MCF 10A (cell line): ENCODE data around the gene PHACTR3. TPM values are rescaled to one million over a fixed set of nuclear protein-coding genes. Genes with fewer than 3 reads are reported as not detected.

ENCODE experiments used
- BruUV-seq: library from RNA; stranded (reverse); fragments of 400-500 nt; replicated peaks from 2 replicates; lab custom pipeline; 2021; lab: Mats Ljungman, UMichigan
- CTCF ChIA-PET: fragments of 300-600 bp; sonication (Branson Sonifier 250); formaldehyde crosslinking; extraction: SDS; loops from one replicate; lab custom pipeline; 2021; ENCODE audit warnings: antibody characterized with exemption, inconsistent platforms; lab: Yijun Ruan, JAX
- POLR2A ChIA-PET: fragments of 300-600, 350-650 bp; sonication (Branson Sonifier 250); formaldehyde crosslinking; extraction: SDS; loops from one replicate; lab custom pipeline; 2020; ENCODE audit warnings: antibody characterized with exemption, inconsistent platforms; lab: Yijun Ruan, JAX
- DNase-seq: peaks from one replicate; pipeline ENCODE4 v3.0.0-alpha.2; 2018; ENCODE audit not compliant: unreplicated experiment
- H3K27ac Mint-ChIP-seq: one replicate; pipeline ENCODE4 v1.8.0; 2022; ENCODE audit warnings: mild to moderate bottlenecking, low read depth, mixed read lengths; ENCODE audit not compliant: unreplicated experiment
- H3K27me3 Mint-ChIP-seq: one replicate; pipeline ENCODE4 v1.8.0; 2022; ENCODE audit warnings: mixed read lengths; ENCODE audit not compliant: insufficient read depth, unreplicated experiment
- H3K36me3 Mint-ChIP-seq: one replicate; pipeline ENCODE4 v1.8.0; 2022; ENCODE audit warnings: mild to moderate bottlenecking, moderate library complexity, mixed read lengths; ENCODE audit not compliant: insufficient read depth, unreplicated experiment
- H3K4me1 Mint-ChIP-seq: one replicate; pipeline ENCODE4 v1.8.0; 2022; ENCODE audit warnings: mixed read lengths; ENCODE audit not compliant: insufficient read depth, unreplicated experiment
- H3K4me3 Mint-ChIP-seq: one replicate; pipeline ENCODE4 v1.8.0; 2022; ENCODE audit warnings: mild to moderate bottlenecking, moderate library complexity, mixed read lengths; ENCODE audit not compliant: unreplicated experiment
- H3K9me3 Mint-ChIP-seq: one replicate; pipeline ENCODE4 v1.8.0; 2022; ENCODE audit warnings: mixed read lengths; ENCODE audit not compliant: unreplicated experiment
- CTCF ChIP-seq: fragments of 200-600 bp; IDR thresholded peaks from one replicate; pipeline ENCODE4 v1.8.0; 2022; ENCODE audit warnings: antibody characterized with exemption, mild to moderate bottlenecking; ENCODE audit not compliant: unreplicated experiment
- intact Hi-C: fragments of 100-400 bp; cut with micrococcal nuclease; formaldehyde crosslinking; loops from 2 replicates; pipeline ENCODE4 v1.14.1; 2022
- total RNA-seq: library from RNA; stranded (reverse); gene quantifications from 2 replicates; pipeline ENCODE4 v1.2.3, GENCODE V29; 2022

Gene PHACTR3
- total RNA-seq, 1 experiment from 2014 or later: 22.8 TPM

GRCh38 chr20:59756241-59756640 lies 151.9 kb downstream of the PHACTR3 start:
- Mint-ChIP-seq H3K9me3 (no peaks in the 10 kb centered on the region), H3K4me1 (no peaks in the 10 kb centered on the region), H3K36me3 (no peaks in the 10 kb centered on the region), H3K27ac (no peak overlapping the region), H3K27me3 (peaks cover 92% of the 10 kb centered on the region), H3K4me3 (no peak overlapping the region)
- no peak for DNase-seq
- ChIA-PET POLR2A (no interaction called here), CTCF (interaction anchor here (0.9 to 1.7 kb wide), 5 partner anchors 15 to 186 kb away, joined by 3 to 5 read pairs (median 4); no protein-coding TSS in a partner anchor)
- intact Hi-C loops: no loop called here
- no peak for TF ChIP-seq CTCF
- BruUV-seq: no TSS peak

- BruUV-seq: no TSS peak
- H3K9me3 Mint-ChIP-seq: peaks cover 5% of the 10 kb centered on the region
- DNase-seq: no peak
- CTCF ChIA-PET: interaction anchor here (0.6 to 2.0 kb wide), 4 partner anchors 19 to 1961 kb away, joined by 5 to 6 read pairs (median 5); no protein-coding TSS in a partner anchor
- no peak for TF ChIP-seq CTCF
- H3K36me3 Mint-ChIP-seq: peaks cover 6% of the 10 kb centered on the region
- intact Hi-C loops: no loop called here
- H3K4me1 Mint-ChIP-seq: no peaks in the 10 kb centered on the region
- peaks cover 64% of the 10 kb centered on the region for H3K27me3 Mint-ChIP-seq
- no peak overlapping the region for H3K4me3 Mint-ChIP-seq
- POLR2A ChIA-PET: interaction anchor here (0.6 kb wide), 1 partner anchor 1301 kb away, joined by 4 read pairs; no protein-coding TSS in a partner anchor
- H3K27ac Mint-ChIP-seq: no peak overlapping the region
Measured at GRCh38 chr20:59764037-59764436, 159.7 kb downstream of the PHACTR3 start.

DNA sequence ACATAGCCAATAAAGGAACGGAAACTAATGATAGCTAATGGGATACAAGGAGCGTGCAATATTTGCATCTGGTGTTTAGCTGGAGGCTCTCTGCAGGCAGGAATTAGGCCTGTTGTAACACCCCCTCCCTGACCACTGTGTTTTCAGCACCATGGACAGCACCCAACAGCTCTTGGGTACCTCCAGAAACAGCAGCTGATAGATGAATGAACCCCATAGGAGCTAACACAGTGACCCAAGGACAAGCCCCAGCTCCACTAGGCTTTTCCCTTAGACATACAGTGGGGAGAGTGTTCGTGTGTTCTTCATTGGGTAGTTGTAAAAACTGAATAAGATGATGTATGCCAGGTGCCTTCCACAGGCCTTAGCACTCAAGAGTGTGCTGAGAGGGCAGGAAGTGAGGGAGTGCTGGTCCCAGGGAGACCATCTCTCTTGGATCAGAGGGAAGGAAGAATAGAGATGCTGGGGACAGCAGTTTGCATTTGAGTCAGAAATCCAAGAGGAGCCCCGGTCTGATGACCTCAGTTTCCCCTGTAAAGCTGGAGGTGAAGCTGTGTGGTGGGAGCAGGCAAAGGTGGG lies 161.3 kb downstream of the PHACTR3 start:
- Mint-ChIP-seq H3K27ac (no peak overlapping the region), H3K36me3 (peaks cover 6% of the 10 kb centered on the region), H3K27me3 (peaks cover 47% of the 10 kb centered on the region), H3K9me3 (peaks cover 5% of the 10 kb centered on the region), H3K4me3 (no peak overlapping the region), H3K4me1 (no peaks in the 10 kb centered on the region)
- intact Hi-C loops: no loop called here
- no TSS peak for BruUV-seq
- CTCF ChIA-PET: interaction anchor here (0.6 to 11.6 kb wide), 7 partner anchors 19 to 247 kb away, joined by 3 to 159 read pairs (median 5); no protein-coding TSS in a partner anchor
- DNase-seq: peak; percentile 52
- POLR2A ChIA-PET: interaction anchor here (1.2 kb wide), 1 partner anchor 98 kb away, joined by 3 read pairs; no protein-coding TSS in a partner anchor
- TF ChIP-seq CTCF: no peak

- H3K4me1 Mint-ChIP-seq: no peaks in the 10 kb centered on the region
Measured at GRCh38 chr20:59767656-59768055, 163.3 kb downstream of the PHACTR3 start.

More at GRCh38 chr20:59767656-59768055, 163.3 kb downstream of the PHACTR3 start:
- ChIA-PET POLR2A (interaction anchor here (1.6 kb wide), 1 partner anchor 172 kb away, joined by 6 read pairs; the partner anchor contains the start of genes FAM217B and PPP1R3D), CTCF (interaction anchor here (0.6 to 11.6 kb wide), 5 partner anchors 17 to 196 kb away, joined by 3 to 159 read pairs (median 31); no protein-coding TSS in a partner anchor)
- H3K9me3 Mint-ChIP-seq: peaks cover 5% of the 10 kb centered on the region
- peaks cover 57% of the 10 kb centered on the region for H3K27me3 Mint-ChIP-seq
- TF ChIP-seq CTCF: no peak
- no peak for DNase-seq
- BruUV-seq: no TSS peak
- intact Hi-C loops: no loop called here
- no peak overlapping the region for H3K4me3 Mint-ChIP-seq
- peaks cover 6% of the 10 kb centered on the region for H3K36me3 Mint-ChIP-seq
- H3K27ac Mint-ChIP-seq: no peak overlapping the region
